Upper lobe of left lung (tissue), 6 donors: ENCODE results near the gene TBKBP1. TPM values are rescaled to one million over a fixed set of nuclear protein-coding genes. Genes with fewer than 3 reads are reported as not detected.
"Not testable (repeated sequence)": the region's sequence is repeated elsewhere in the genome, so short reads cannot be mapped to it uniquely, and the experiment has no call there.

ENCODE experiments used
- ATAC-seq, 2 donors: fragments of 200-7000 bp; cut with Tn5 transposase; one replicate each; pipeline ENCODE4 v1.9.1; 2022; ENCODE audit warnings: mild to moderate bottlenecking in 2 of 2, moderate library complexity in 2 of 2; ENCODE audit not compliant: low FRiP score in 2 of 2
- DNase-seq, 2 donors: peaks; one replicate each; pipeline ENCODE4 v3.0.0-alpha.2; 2019 to 2020
- H3K27ac ChIP-seq, 4 donors: fragments of 200-600 bp; sonication (generic); one replicate each; pipeline ENCODE4 v1.5.1; 2016 to 2019
- H3K27me3 ChIP-seq, 4 donors: fragments of 200-600 bp; sonication (generic); one replicate each; pipeline ENCODE4 v1.5.1; 2017 to 2019
- H3K36me3 ChIP-seq, 4 donors: fragments of 200-600 bp; sonication (generic); one replicate each; pipeline ENCODE4 v1.5.1; 2016 to 2019
- H3K4me1 ChIP-seq, 4 donors: fragments of 200-600 bp; sonication (generic); one replicate each; pipeline ENCODE4 v1.5.1; 2018 to 2019
- H3K4me3 ChIP-seq, 4 donors: fragments of 200-600 bp; sonication (generic); one replicate each; pipeline ENCODE4 v1.5.1; 2017 to 2019; ENCODE audit warnings: mild to moderate bottlenecking in 2 of 4, moderate library complexity in 1 of 4
- H3K9me3 ChIP-seq, 4 donors: fragments of 200-600 bp; sonication (generic); one replicate each; pipeline ENCODE4 v1.5.1; 2018 to 2019
- EP300 ChIP-seq, 4 donors: sonication (generic); formaldehyde crosslinking; IDR thresholded peaks; one replicate each; pipeline ENCODE4 v1.5.1; 2017; ENCODE audit warnings: antibody characterized with exemption in 4 of 4, control low read depth in 2 of 4
- POLR2A ChIP-seq, 4 donors: fragments of 450-650 bp; IDR thresholded peaks; one replicate each; pipeline ENCODE4 v1.5.1; 2016 to 2017; ENCODE audit warnings: antibody characterized with exemption in 4 of 4, mild to moderate bottlenecking in 2 of 4
- POLR2AphosphoS5 ChIP-seq, 2 donors: sonication (generic); formaldehyde crosslinking; IDR thresholded peaks; one replicate each; pipeline ENCODE4 v1.5.1; 2017; ENCODE audit warnings: antibody characterized with exemption in 2 of 2
- WGBS, 2 donors: methylation state at CpG; one replicate each; pipeline ENCODE4 v1.1.5; 2017 to 2018; 5-methylcytosine and 5-hydroxymethylcytosine counted together
- total RNA-seq, 6 donors: library from RNA; depleted of rRNA in 4 of 6; stranded (reverse); fragments of >200 nt in 4 of 6; gene quantifications; one replicate each; pipeline versions ENCODE4 v1.1.0 to v1.2.1, GENCODE V29; 2016 to 2021
- TF ChIP-seq, protein P1 (sequence below), 6 experiments: fragments of 450-650 bp in 4 of 6; fragments of 200-600 bp in 2 of 6; sonication (generic) in 2 of 6; IDR thresholded peaks; one replicate each; pipeline ENCODE4 v1.5.1; 2016 to 2019; ENCODE audit warnings: antibody characterized with exemption in 6 of 6
- donor health status: DM: no; HTN: no; CAD: no; lungs with moderate emphysema.
- donor health status: DM: no; HTN: yes; CAD: no; lungs with severe emphysema.

TBKBP1 gene
- total RNA-seq, 6 donors from 2014 or later = 6.4 to 28.3 (median 12.8) TPM

DNA sequence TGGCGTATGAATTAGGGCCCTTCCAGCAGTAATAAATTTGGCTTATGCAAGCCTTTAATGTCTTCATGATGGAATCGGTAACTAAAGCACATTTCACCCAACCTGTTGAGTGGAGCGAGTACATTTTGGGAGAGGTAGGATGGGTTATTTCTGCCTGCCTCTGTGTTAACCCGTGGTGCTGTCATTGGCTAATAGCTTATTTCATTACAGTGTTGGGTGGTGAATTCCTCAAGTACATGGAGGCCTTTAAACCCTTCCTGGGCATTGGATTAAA is 17.8 kb upstream of the TBKBP1 start:
- no peaks in the 10 kb centered on the region for H3K9me3 ChIP-seq
- TF ChIP-seq, protein P1, sequence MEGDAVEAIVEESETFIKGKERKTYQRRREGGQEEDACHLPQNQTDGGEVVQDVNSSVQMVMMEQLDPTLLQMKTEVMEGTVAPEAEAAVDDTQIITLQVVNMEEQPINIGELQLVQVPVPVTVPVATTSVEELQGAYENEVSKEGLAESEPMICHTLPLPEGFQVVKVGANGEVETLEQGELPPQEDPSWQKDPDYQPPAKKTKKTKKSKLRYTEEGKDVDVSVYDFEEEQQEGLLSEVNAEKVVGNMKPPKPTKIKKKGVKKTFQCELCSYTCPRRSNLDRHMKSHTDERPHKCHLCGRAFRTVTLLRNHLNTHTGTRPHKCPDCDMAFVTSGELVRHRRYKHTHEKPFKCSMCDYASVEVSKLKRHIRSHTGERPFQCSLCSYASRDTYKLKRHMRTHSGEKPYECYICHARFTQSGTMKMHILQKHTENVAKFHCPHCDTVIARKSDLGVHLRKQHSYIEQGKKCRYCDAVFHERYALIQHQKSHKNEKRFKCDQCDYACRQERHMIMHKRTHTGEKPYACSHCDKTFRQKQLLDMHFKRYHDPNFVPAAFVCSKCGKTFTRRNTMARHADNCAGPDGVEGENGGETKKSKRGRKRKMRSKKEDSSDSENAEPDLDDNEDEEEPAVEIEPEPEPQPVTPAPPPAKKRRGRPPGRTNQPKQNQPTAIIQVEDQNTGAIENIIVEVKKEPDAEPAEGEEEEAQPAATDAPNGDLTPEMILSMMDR (IDR thresholded peaks at IDR 0.05) = no peak
- no peak for TF ChIP-seq POLR2A (IDR thresholded peaks at IDR 0.05)
- DNase-seq (no peak), ATAC-seq (no peak)
- H3K4me3 ChIP-seq = no peak overlapping the region
- H3K27ac ChIP-seq = no peak overlapping the region
- H3K4me1 ChIP-seq = no peaks in the 10 kb centered on the region
- H3K27me3 ChIP-seq = no peaks in the 10 kb centered on the region
- whole genome bisulfite sequencing, 2 donors = 94 to 98% methylated on average over 4 of the region's 4 CpGs
- peaks cover 89 to 100% (median 98%) of the 10 kb centered on the region in 4 donors for H3K36me3 ChIP-seq

DNA sequence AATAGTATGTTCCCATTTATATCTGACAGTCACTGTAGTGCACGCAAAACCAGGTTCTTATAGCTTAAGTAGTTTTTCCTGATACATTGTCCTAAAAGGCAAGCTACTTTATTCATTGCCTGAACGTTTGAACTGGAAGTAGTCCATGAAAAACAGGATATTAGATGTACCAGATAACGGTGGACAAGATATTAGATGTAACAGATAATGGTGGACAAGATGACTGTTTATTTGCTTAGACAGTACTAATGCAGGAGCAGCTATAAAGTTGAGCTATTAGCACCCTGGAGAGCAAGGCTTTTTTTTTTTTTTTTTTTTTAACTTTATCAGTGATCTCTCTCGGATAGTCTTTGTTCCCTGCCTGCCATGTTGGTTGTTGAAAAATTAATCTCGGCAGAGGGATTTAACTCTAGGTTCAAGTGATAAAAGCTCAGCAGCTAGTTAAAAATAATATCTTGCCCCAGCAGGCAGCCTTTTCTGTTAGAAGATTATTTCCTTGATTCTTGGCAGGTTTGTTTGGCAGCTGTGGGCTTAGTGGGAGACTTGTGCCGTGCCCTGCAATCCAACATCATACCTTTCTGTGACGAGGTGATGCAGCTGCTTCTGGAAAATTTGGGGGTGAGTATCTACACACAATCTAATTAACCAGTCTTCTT is 17.3 kb upstream of the TBKBP1 start:
- Histone ChIP-seq H3K27me3 (no peaks in the 10 kb centered on the region), H3K27ac (no peak overlapping the region), H3K9me3 (no peaks in the 10 kb centered on the region), H3K36me3 (peaks cover 84 to 100% (median 97%) of the 10 kb centered on the region in 4 donors), H3K4me1 (no peaks in the 10 kb centered on the region), H3K4me3 (no peak overlapping the region)
- TF ChIP-seq POLR2A (IDR thresholded peaks at IDR 0.05) (no peak), POLR2AphosphoS5 (IDR thresholded peaks at IDR 0.05) (no peak), EP300 (IDR thresholded peaks at IDR 0.05) (no peak)
- TF ChIP-seq, protein P1 (IDR thresholded peaks at IDR 0.05) = no peak
- WGBS, 2 donors = 72% methylated on average over 7 of the region's 7 CpGs
- DNase-seq (no peak), ATAC-seq (no peak)

DNA sequence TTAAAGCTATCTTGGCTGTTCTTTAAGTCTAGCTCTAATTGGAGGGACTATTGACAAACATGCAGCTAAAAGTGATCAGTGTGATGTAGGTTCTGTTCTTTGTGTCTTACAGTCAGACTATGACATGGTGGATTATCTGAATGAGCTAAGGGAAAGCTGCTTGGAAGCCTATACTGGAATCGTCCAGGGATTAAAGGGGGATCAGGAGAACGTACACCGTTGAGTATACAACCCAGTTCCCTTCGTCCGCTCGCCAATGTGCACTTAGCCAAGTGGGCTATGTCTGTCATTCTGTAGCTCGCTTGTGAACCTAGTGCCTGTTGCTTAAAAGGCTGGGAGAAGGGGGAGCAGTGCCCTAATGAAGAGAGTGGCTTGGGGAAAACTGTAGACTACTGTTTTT is 15.8 kb upstream of the TBKBP1 start:
- H3K27me3 ChIP-seq = no peaks in the 10 kb centered on the region
- no peak for TF ChIP-seq EP300 (IDR thresholded peaks at IDR 0.05)
- no peak for TF ChIP-seq POLR2A (IDR thresholded peaks at IDR 0.05)
- no peak for TF ChIP-seq POLR2AphosphoS5 (IDR thresholded peaks at IDR 0.05)
- TF ChIP-seq, protein P1 (IDR thresholded peaks at IDR 0.05) = no peak
- H3K4me1 ChIP-seq = no peaks in the 10 kb centered on the region
- WGBS, 2 donors = 80 to 88% methylated on average over 7 of the region's 7 CpGs
- DNase-seq (no peak), ATAC-seq (no peak)
- no peaks in the 10 kb centered on the region for H3K9me3 ChIP-seq
- no peak overlapping the region for H3K4me3 ChIP-seq
- no peak overlapping the region for H3K27ac ChIP-seq
- peaks cover 79 to 100% (median 93%) of the 10 kb centered on the region in 4 donors for H3K36me3 ChIP-seq

DNA sequence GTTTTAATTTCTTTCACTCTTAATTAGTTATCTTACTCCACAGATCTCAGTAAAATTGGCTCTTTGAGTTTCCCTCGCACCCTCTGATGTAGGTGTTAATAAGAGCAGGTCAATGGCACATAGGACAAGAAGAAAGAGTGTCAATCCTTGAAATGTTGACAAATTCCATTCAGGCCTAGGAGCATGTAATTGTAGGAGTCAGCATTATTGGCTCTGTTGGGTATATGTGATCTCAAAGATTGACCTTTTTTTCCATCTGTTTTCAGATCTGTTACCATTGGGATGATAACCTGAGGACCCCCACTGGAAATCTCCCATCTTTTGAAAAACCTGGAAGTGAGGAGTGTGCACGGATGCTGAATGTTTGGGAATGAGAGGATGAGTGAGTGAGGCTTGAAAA is 11.8 kb upstream of the TBKBP1 start:
- no peak overlapping the region for H3K4me3 ChIP-seq
- no peaks in the 10 kb centered on the region for H3K27me3 ChIP-seq
- peaks cover 0 to 8% (median 2%) of the 10 kb centered on the region in 4 donors for H3K4me1 ChIP-seq
- H3K36me3 ChIP-seq = peaks cover 41 to 85% (median 64%) of the 10 kb centered on the region in 4 donors
- H3K27ac ChIP-seq = no peak overlapping the region
- WGBS, 2 donors = 94 to 96% methylated on average over 2 of the region's 2 CpGs
- no peak for DNase-seq
- no peak for TF ChIP-seq EP300 (IDR thresholded peaks at IDR 0.05)
- TF ChIP-seq POLR2AphosphoS5 (IDR thresholded peaks at IDR 0.05) = no peak
- TF ChIP-seq, protein P1 (IDR thresholded peaks at IDR 0.05) = no peak
- TF ChIP-seq POLR2A (IDR thresholded peaks at IDR 0.05) = no peak
- H3K9me3 ChIP-seq = no peaks in the 10 kb centered on the region
- ATAC-seq = no peak

DNA sequence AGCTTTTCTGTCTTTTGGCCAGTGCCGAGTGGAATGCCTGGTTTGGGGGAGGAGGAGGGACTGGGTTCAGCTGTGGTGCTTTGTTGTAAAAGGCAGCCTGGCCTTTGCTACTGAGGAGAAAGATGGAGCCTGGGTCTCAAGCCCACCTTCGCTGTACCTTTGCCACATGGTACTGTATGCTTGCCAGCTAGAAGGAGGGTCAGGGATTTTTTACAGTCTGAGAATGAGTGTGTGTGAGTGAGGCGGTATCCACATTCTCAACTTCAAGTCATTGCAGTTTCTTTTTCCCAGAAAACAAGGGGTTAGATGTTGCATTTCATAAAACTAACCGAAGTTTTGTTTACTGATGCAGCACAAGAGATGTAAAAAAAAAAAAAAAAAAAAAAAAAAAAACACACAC is 11.2 kb upstream of the TBKBP1 start:
- ATAC-seq, H3K4me3 ChIP-seq, H3K9me3 ChIP-seq, H3K27ac ChIP-seq, H3K27me3 ChIP-seq, H3K4me1 ChIP-seq, DNase-seq: not testable (repeated sequence)
- WGBS, 2 donors = 77 to 79% methylated on average over 4 of the region's 4 CpGs
- H3K36me3 ChIP-seq = peaks cover 35 to 79% (median 58%) of the 10 kb centered on the region in 4 donors
